Pancreas (tissue), 10 donors: ENCODE data around the gene ABCG2. TPM values are rescaled to one million over a fixed set of nuclear protein-coding genes. Genes with fewer than 3 reads are reported as not detected.

ENCODE experiments used
- ATAC-seq, 4 donors: fragments of 200-7000 bp; cut with Tn5 transposase; one replicate each; pipeline versions ENCODE4 v1.8.0 to v1.9.1; 2020; ENCODE audit warnings: mild to moderate bottlenecking in 4 of 4, moderate library complexity in 4 of 4
- DNase-seq, 6 donors: peaks; one replicate each; pipeline ENCODE4 v3.0.0-alpha.2; 2020
- FAIRE-seq: peaks from 2 replicates; lab custom pipeline; 2012; peaks lifted over from hg19 to GRCh38; lab: Jason Lieb, UNC
- H3K27ac ChIP-seq, 4 donors: fragments of 200-600 bp; sonication (generic); 1 replicate in 3 of 4; 2 replicates in 1 of 4; pipeline versions ENCODE4 v1.5.0 to v1.8.0; 2020
- H3K27me3 ChIP-seq, 4 donors: fragments of 200-600 bp; one replicate each; pipeline ENCODE4 v1.8.0; 2021
- H3K36me3 ChIP-seq, 3 donors: fragments of 200-600 bp; sonication (generic) in 1 of 3; one replicate each; pipeline versions ENCODE4 v1.5.0 to v1.8.0; 2020 to 2021
- H3K4me1 ChIP-seq, 3 donors: fragments of 200-600 bp; one replicate each; pipeline ENCODE4 v1.8.0; 2021
- H3K4me3 ChIP-seq, 4 donors: fragments of 200-600 bp; sonication (generic) in 2 of 4; one replicate each; pipeline versions ENCODE4 v1.5.0 to v1.8.0; 2020 to 2021
- H3K9me3 ChIP-seq, 4 donors: fragments of 200-600 bp; one replicate each; pipeline ENCODE4 v1.8.0; 2021
- CTCF ChIP-seq, 4 donors: fragments of 200-600 bp; sonication (generic) in 3 of 4; IDR thresholded peaks; one replicate each; pipeline versions ENCODE4 v1.5.0 to v1.8.0; 2021; ENCODE audit warnings: antibody characterized with exemption in 4 of 4
- WGBS, 2 donors: extraction: QIAGEN DNeasy Blood & Tissue Kit; methylation state at CpG; one replicate each; pipeline ENCODE4 v1.1.7; 2013; 5-methylcytosine and 5-hydroxymethylcytosine counted together
- intact Hi-C, 3 donors: fragments of 100-400 bp; cut with DNase I; formaldehyde crosslinking; loops; one replicate each; pipeline versions ENCODE4 v1.11.1 to v1.14.2; 2022
- polyA plus RNA-seq, 2 donors: library from polyadenylated mRNA; stranded (reverse); fragments of 200-250 nt; gene quantifications; one replicate each; pipeline ENCODE4 v1.2.3, GENCODE V29; 2013
- total RNA-seq, 6 donors: library from RNA; stranded (reverse); fragmentation: NEBNext Ultra II Directional in 4 of 6; extraction: Animal tissue kit (Norgen Biotek cat#: 25700) in 4 of 6; gene quantifications; one replicate each; pipeline versions ENCODE4 v1.2.1 to v1.2.4, GENCODE V29; 2021 to 2023
- donor health status: healthy with polysubstance abuse.
- donor health status: DM: no; HTN: no; CAD: no; lungs with moderate emphysema.
- donor health status: DM: no; HTN: no; CAD: no.
- donor health status: control.
- donor health status: control.
- donor health status: Bipolar disorder and iron deficiency.
- donor health status: DM: yes; HTN: yes; CAD: no.
- donor health status: DM: no; HTN: no; CAD: no.
- donor health status: DM: no; HTN: no; CAD: no.
- donor health status: DM: yes; HTN: yes; CAD: no.

The ABCG2 gene
- total and polyA plus RNA-seq, 8 donors, result 0.23 to 0.97 (median 0.45) TPM

GRCh38 chr4:88070031-88070430 lies 88.4 kb downstream of the ABCG2 start:
- Histone ChIP-seq H3K9me3 (no peaks in the 10 kb centered on the region), H3K27ac (no peak overlapping the region), H3K36me3 (peaks cover 0 to 42% (median 10%) of the 10 kb centered on the region in 3 donors), H3K27me3 (no peaks in the 10 kb centered on the region), H3K4me1 (no peaks in the 10 kb centered on the region), H3K4me3 (no peak overlapping the region)
- WGBS, 2 donors, result 98 to 100% methylated on average over 1 of the region's 1 CpG
- DNase-seq, result no peak
- TF ChIP-seq CTCF (IDR thresholded peaks at IDR 0.05), result no peak
- ATAC-seq, result no peak
- intact Hi-C loops, result no loop called here
- FAIRE-seq, result no peak

GRCh38 chr4:88064410-88064809 lies 94.0 kb downstream of the ABCG2 start:
- Histone ChIP-seq H3K9me3 (no peaks in the 10 kb centered on the region), H3K4me3 (no peak overlapping the region), H3K27ac (no peak overlapping the region), H3K27me3 (no peaks in the 10 kb centered on the region), H3K36me3 (peaks cover 0 to 40% (median 7%) of the 10 kb centered on the region in 3 donors), H3K4me1 (no peaks in the 10 kb centered on the region)
- intact Hi-C loops, result no loop called here
- FAIRE-seq, result no peak
- no peak for ATAC-seq
- no peak for DNase-seq
- WGBS, 2 donors, result 86 to 93% methylated on average over 6 of the region's 6 CpGs
- TF ChIP-seq CTCF (IDR thresholded peaks at IDR 0.05), result no peak

GRCh38 chr4:88063634-88064296 lies 94.7 kb downstream of the ABCG2 start:
- Histone ChIP-seq H3K27ac (no peak overlapping the region), H3K9me3 (no peaks in the 10 kb centered on the region), H3K4me1 (no peaks in the 10 kb centered on the region), H3K36me3 (peaks cover 0 to 46% (median 7%) of the 10 kb centered on the region in 3 donors), H3K27me3 (no peaks in the 10 kb centered on the region), H3K4me3 (no peak overlapping the region)
- FAIRE-seq (no peak), DNase-seq (no peak), ATAC-seq (no peak)
- no peak for TF ChIP-seq CTCF (IDR thresholded peaks at IDR 0.05)
- intact Hi-C loops, result no loop called here
- 88 to 96% methylated on average over 5 of the region's 5 CpGs for WGBS, 2 donors

GRCh38 chr4:88062843-88063242 lies 95.6 kb downstream of the ABCG2 start:
- intact Hi-C loops, result no loop called here
- FAIRE-seq (no peak), ATAC-seq (peak in 2 of 4 donors; percentile 30 to 64), DNase-seq (no peak)
- TF ChIP-seq CTCF (IDR thresholded peaks at IDR 0.05), result no peak
- H3K9me3 ChIP-seq, result no peaks in the 10 kb centered on the region
- H3K36me3 ChIP-seq, result peaks cover 0 to 47% (median 7%) of the 10 kb centered on the region in 3 donors
- H3K27me3 ChIP-seq, result no peaks in the 10 kb centered on the region
- H3K4me3 ChIP-seq, result no peak overlapping the region
- no peaks in the 10 kb centered on the region for H3K4me1 ChIP-seq
- WGBS, 2 donors, result 87 to 94% methylated on average over 1 of the region's 1 CpG
- no peak overlapping the region for H3K27ac ChIP-seq

GRCh38 chr4:88062311-88062710 lies 96.1 kb downstream of the ABCG2 start:
- Histone ChIP-seq H3K4me3 (no peak overlapping the region), H3K9me3 (no peaks in the 10 kb centered on the region), H3K27ac (no peak overlapping the region), H3K36me3 (peaks cover 0 to 42% (median 7%) of the 10 kb centered on the region in 3 donors), H3K27me3 (no peaks in the 10 kb centered on the region), H3K4me1 (no peaks in the 10 kb centered on the region)
- no peak for FAIRE-seq
- DNase-seq, result no peak
- intact Hi-C loops, result no loop called here
- no peak for ATAC-seq
- WGBS, 2 donors, result 68 to 73% methylated on average over 1 of the region's 1 CpG
- no peak for TF ChIP-seq CTCF (IDR thresholded peaks at IDR 0.05)
